HCT116 (cell line): Measurements from ENCODE around the gene IL17RA. TPM values are rescaled to one million over a fixed set of nuclear protein-coding genes. Genes with fewer than 3 reads are reported as not detected.

Experiments
- ATAC-seq: fragments of 200-7000 bp; cut with Tn5 transposase; 2 replicates; pipeline ENCODE4 v1.9.1; 2020; ENCODE audit warnings: mild to moderate bottlenecking, moderate library complexity
- BruUV-seq: library from RNA; stranded (reverse); fragments of 400-500 nt; replicated peaks from 2 replicates; lab custom pipeline; 2021; lab: Mats Ljungman, UMichigan
- CTCF ChIA-PET: fragments of 300-600 bp; sonication (Branson Sonifier 250); formaldehyde crosslinking; loops from one replicate; lab custom pipeline; 2021; ENCODE audit warnings: antibody characterized with exemption; lab: Charles Lee
- POLR2A ChIA-PET: fragments of 300-600, 350-600 bp; sonication (Branson Sonifier 250); formaldehyde crosslinking; loops from one replicate; lab custom pipeline; 2021; ENCODE audit warnings: antibody characterized with exemption; lab: Charles Lee
- RAD21 ChIA-PET, 2 experiments: fragments of 300-600 bp; sonication (Branson Sonifier 250); formaldehyde crosslinking; loops; one replicate each; lab custom pipeline; 2023; ENCODE audit warnings: low total read pairs in 2 of 2; ENCODE audit not compliant: uncharacterized antibody in 2 of 2, unreplicated experiment in 2 of 2, low non-redundant PET in 1 of 2; lab: Charles Lee
- DNase-seq: peaks from one replicate; pipeline ENCODE4 v3.0.0-alpha.2; 2010; ENCODE audit warnings: low read depth, low spot score
- H2AFZ ChIP-seq: fragments of 200-600 bp; shearing (Covaris generic), sonication (generic); 2 replicates; pipeline ENCODE4 v1.6.1; 2017; ENCODE audit warnings: low read depth, mixed run types, mixed read lengths, antibody characterized with exemption, low read length; ENCODE audit not compliant: poor library complexity, severe bottlenecking
- H3K27ac ChIP-seq: 2 replicates; pipeline ENCODE4 v1.5.1; 2012; ENCODE audit warnings: low read depth, low read length
- H3K27me3 ChIP-seq: fragments of 200-600 bp; sonication (generic); 2 replicates; pipeline ENCODE4 v1.6.1; 2016; ENCODE audit warnings: mixed run types, low read length, mixed read lengths; ENCODE audit not compliant: insufficient read depth
- H3K36me3 ChIP-seq, 2 experiments: fragments of 200-500 bp in 1 of 2; fragments of 200-600 bp in 1 of 2; sonication (Bioruptor generic) in 1 of 2; sonication (generic) in 1 of 2; 2 replicates each; pipeline versions ENCODE4 v1.5.1 to v1.6.1; 2014 to 2016; ENCODE audit warnings: low read length in 2 of 2, inconsistent platforms in 1 of 2, mixed read lengths in 1 of 2, mixed run types in 1 of 2; ENCODE audit not compliant: insufficient read depth in 2 of 2, control insufficient read depth in 1 of 2
- H3K4me1 ChIP-seq, 2 experiments: fragments of 200-600 bp in 1 of 2; sonication (generic) in 1 of 2; 2 replicates each; pipeline versions ENCODE4 v1.5.1 to v1.6.1; 2012 to 2017; ENCODE audit warnings: low read length in 2 of 2, inconsistent platforms in 1 of 2, mild to moderate bottlenecking in 1 of 2, mixed read lengths in 1 of 2, mixed run types in 1 of 2, moderate library complexity in 1 of 2; ENCODE audit not compliant: insufficient read depth in 2 of 2, control insufficient read depth in 1 of 2
- H3K4me2 ChIP-seq: fragments of 200-600 bp; sonication (generic); 2 replicates; pipeline ENCODE4 v1.6.1; 2017; ENCODE audit warnings: mixed run types, low read length, mixed read lengths
- H3K4me3 ChIP-seq, 2 experiments: fragments of 200-600 bp in 1 of 2; sonication (generic) in 1 of 2; replicated peaks in 1 of 2; 2 replicates each; pipeline ENCODE4 v1.5.1; 2011 to 2016; ENCODE audit warnings: low read length in 2 of 2, control low read depth in 1 of 2, low read depth in 1 of 2, mild to moderate bottlenecking in 1 of 2, mixed read lengths in 1 of 2, mixed run types in 1 of 2
- H3K79me2 ChIP-seq: fragments of 200-600 bp; sonication (generic); 2 replicates; pipeline ENCODE4 v1.6.1; 2017; ENCODE audit warnings: mild to moderate bottlenecking, mixed run types, low read length, moderate library complexity, mixed read lengths; ENCODE audit not compliant: insufficient read depth
- H3K9ac ChIP-seq: fragments of 200-600 bp; sonication (generic); 2 replicates; pipeline ENCODE4 v1.6.1; 2016; ENCODE audit warnings: low read length, mixed read lengths
- H3K9me2 ChIP-seq: fragments of 200-600 bp; sonication (generic), shearing (Covaris generic); 2 replicates; pipeline ENCODE4 v1.6.1; 2017; ENCODE audit warnings: mixed run types, mild to moderate bottlenecking, moderate library complexity; ENCODE audit not compliant: insufficient read depth
- H3K9me3 ChIP-seq, 2 experiments: fragments of 200-500 bp in 1 of 2; fragments of 200-600 bp in 1 of 2; sonication (Bioruptor generic) in 1 of 2; sonication (generic) in 1 of 2; 2 replicates each; pipeline ENCODE4 v1.6.1; 2014 to 2017; ENCODE audit warnings: low read length in 2 of 2, mixed read lengths in 2 of 2, inconsistent platforms in 1 of 2, low read depth in 1 of 2, mild to moderate bottlenecking in 1 of 2, mixed run types in 1 of 2, moderate library complexity in 1 of 2; ENCODE audit not compliant: control insufficient read depth in 1 of 2, insufficient read depth in 1 of 2
- H4K20me1 ChIP-seq: fragments of 200-600 bp; sonication (generic), shearing (Covaris generic); 2 replicates; pipeline ENCODE4 v1.6.1; 2017; ENCODE audit warnings: mixed run types, mild to moderate bottlenecking, moderate library complexity; ENCODE audit not compliant: insufficient read depth
- CBX3 ChIP-seq: IDR thresholded peaks from 2 replicates; pipeline ENCODE4 v1.6.1; 2012; ENCODE audit warnings: low read depth
- CEBPB ChIP-seq: IDR thresholded peaks from 2 replicates; pipeline ENCODE4 v1.6.1; 2012; ENCODE audit warnings: low read depth
- EGR1 ChIP-seq: IDR thresholded peaks from 2 replicates; pipeline ENCODE4 v1.6.1; 2012; ENCODE audit warnings: low read depth
- ELF1 ChIP-seq: IDR thresholded peaks from 2 replicates; pipeline ENCODE4 v1.6.1; 2012; ENCODE audit warnings: low read depth, borderline replicate concordance
- EZH2 ChIP-seq: fragments of 200-600 bp; sonication (generic); IDR thresholded peaks from 2 replicates; pipeline ENCODE4 v1.6.1; 2017; ENCODE audit warnings: antibody characterized with exemption, mixed run types
- FOSL1 ChIP-seq: IDR thresholded peaks from 2 replicates; pipeline ENCODE4 v1.6.1; 2012; ENCODE audit warnings: low read depth
- MAX ChIP-seq: IDR thresholded peaks from 2 replicates; pipeline ENCODE4 v1.6.1; 2012
- POLR2AphosphoS5 ChIP-seq: IDR thresholded peaks from 2 replicates; pipeline ENCODE4 v1.6.1; 2011; ENCODE audit warnings: mild to moderate bottlenecking, low read depth, low read length, moderate library complexity
- SIN3A ChIP-seq: IDR thresholded peaks from 2 replicates; pipeline ENCODE4 v1.6.1; 2012; ENCODE audit warnings: low read depth
- TCF7L2 ChIP-seq: IDR thresholded peaks from 2 replicates; pipeline ENCODE4 v1.7.0; 2011; ENCODE audit warnings: borderline replicate concordance, inconsistent platforms; ENCODE audit not compliant: insufficient read depth, insufficient read length; ENCODE audit errors: extremely low read depth
- ZBTB33 ChIP-seq: IDR thresholded peaks from 2 replicates; pipeline ENCODE4 v1.6.1; 2011; ENCODE audit warnings: mild to moderate bottlenecking, low read length, moderate library complexity; ENCODE audit not compliant: insufficient replicate concordance; ENCODE audit errors: extremely low read depth
- intact Hi-C: fragments of 100-400 bp; cut with micrococcal nuclease; formaldehyde crosslinking; loops from 2 replicates; pipeline ENCODE4 v1.10.0; 2022
- total RNA-seq: library from RNA; stranded (reverse); gene quantifications from one replicate; pipeline ENCODE4 v1.2.1, GENCODE V29; 2021; ENCODE audit not compliant: unreplicated experiment
- TF ChIP-seq, protein P1 (sequence below): IDR thresholded peaks from 2 replicates; pipeline ENCODE4 v1.6.1; 2012; ENCODE audit warnings: low read depth
- TF ChIP-seq, protein P2 (sequence below): IDR thresholded peaks from 2 replicates; pipeline ENCODE4 v1.6.1; 2012

IL17RA gene
- total RNA-seq, 1 experiment from 2014 or later: 17.3 TPM

DNA sequence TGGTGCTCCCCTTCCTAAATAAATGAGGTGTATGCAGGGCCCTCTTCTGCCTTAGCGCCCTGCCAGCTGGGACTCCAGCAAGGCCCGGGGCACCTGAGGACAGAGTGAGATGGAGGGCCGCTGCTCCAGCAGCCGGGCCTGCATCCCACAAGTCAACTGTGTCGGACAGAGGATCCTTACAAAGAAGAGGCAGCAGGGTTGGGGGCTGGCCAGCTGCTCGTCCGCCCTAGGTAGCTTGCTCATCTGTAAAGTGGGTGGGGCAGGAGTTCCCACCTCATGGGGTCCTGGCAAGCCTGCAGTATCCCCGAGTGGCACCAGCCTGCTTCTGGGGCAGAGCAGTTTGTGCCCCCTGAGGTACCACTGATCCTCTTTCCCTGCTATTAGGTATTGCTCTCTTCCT lies 28.8 kb downstream of the IL17RA start:
- H3K79me2 ChIP-seq: no peaks in the 10 kb centered on the region
- RAD21 ChIA-PET: no interaction called here
- H3K27me3 ChIP-seq: no peaks in the 10 kb centered on the region
- no peaks in the 10 kb centered on the region for H3K9me3 ChIP-seq
- H3K4me2 ChIP-seq: no peak overlapping the region
- DNase-seq (no peak), ATAC-seq (no peak)
- no peaks in the 10 kb centered on the region for H3K4me1 ChIP-seq
- H2AFZ ChIP-seq: no peak overlapping the region
- no peak overlapping the region for H3K4me3 ChIP-seq
- H3K9me2 ChIP-seq: no peaks in the 10 kb centered on the region
- TF ChIP-seq TCF7L2 (no peak), MAX (no peak), EGR1 (no peak), ELF1 (no peak), CEBPB (no peak)
- no TSS peak for BruUV-seq
- no peaks in the 10 kb centered on the region for H4K20me1 ChIP-seq
- CTCF ChIA-PET: no interaction called here
- POLR2A ChIA-PET: no interaction called here
- no peak overlapping the region for H3K9ac ChIP-seq
- intact Hi-C loops: no loop called here
- no peaks in the 10 kb centered on the region for H3K36me3 ChIP-seq
- H3K27ac ChIP-seq: no peak overlapping the region

DNA sequence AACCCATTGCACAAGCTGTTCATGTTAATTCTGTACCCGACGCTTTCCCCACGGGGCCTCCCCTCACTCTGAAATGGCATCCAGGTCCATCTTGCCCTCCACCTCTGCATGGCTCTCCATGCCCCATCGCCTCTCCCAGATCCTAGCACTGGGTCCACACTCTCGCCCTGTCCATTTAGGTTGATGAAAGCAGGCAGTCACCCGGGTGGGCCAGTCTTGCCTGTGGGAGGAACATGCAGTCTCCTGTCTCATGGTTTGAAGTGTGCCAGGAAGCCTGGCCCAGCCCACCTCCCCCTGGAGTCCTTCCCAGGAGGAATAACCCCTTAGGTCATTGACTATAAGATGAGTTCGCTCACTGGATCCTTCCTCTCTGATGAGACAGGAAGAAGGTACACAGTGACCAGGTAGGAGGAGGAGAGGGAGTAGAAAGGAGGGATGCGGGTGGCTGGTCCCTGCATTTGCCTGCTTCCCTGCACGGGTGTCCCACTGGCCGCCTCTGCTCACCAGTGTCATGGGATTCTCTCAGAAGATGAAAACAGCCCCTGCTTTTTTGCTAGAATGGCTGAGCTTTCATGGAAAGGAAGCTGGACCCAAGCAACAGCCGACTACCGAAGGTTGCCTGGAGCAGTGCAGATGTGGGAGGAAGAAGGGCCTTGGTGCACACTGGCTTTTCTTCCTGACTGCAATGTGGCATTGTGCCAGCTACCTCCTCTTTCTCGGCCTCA lies 29.5 kb downstream of the IL17RA start:
- no peak overlapping the region for H3K9ac ChIP-seq
- intact Hi-C loops: no loop called here
- no peak overlapping the region for H2AFZ ChIP-seq
- H3K27me3 ChIP-seq: no peaks in the 10 kb centered on the region
- H4K20me1 ChIP-seq: no peaks in the 10 kb centered on the region
- no TSS peak for BruUV-seq
- ChIA-PET POLR2A (no interaction called here), CTCF (no interaction called here), RAD21 (no interaction called here)
- H3K79me2 ChIP-seq: no peaks in the 10 kb centered on the region
- ATAC-seq: no peak
- no peaks in the 10 kb centered on the region for H3K9me2 ChIP-seq
- H3K4me2 ChIP-seq: no peak overlapping the region
- H3K4me1 ChIP-seq: no peaks in the 10 kb centered on the region
- H3K27ac ChIP-seq: no peak overlapping the region
- H3K4me3 ChIP-seq: no peak overlapping the region
- H3K9me3 ChIP-seq: no peaks in the 10 kb centered on the region
- no peak for DNase-seq
- H3K36me3 ChIP-seq: no peaks in the 10 kb centered on the region
- TF ChIP-seq SIN3A: no peak
- no peak for TF ChIP-seq ELF1
- TF ChIP-seq EZH2: no peak
- TF ChIP-seq ZBTB33: no peak
- TF ChIP-seq, protein P1, sequence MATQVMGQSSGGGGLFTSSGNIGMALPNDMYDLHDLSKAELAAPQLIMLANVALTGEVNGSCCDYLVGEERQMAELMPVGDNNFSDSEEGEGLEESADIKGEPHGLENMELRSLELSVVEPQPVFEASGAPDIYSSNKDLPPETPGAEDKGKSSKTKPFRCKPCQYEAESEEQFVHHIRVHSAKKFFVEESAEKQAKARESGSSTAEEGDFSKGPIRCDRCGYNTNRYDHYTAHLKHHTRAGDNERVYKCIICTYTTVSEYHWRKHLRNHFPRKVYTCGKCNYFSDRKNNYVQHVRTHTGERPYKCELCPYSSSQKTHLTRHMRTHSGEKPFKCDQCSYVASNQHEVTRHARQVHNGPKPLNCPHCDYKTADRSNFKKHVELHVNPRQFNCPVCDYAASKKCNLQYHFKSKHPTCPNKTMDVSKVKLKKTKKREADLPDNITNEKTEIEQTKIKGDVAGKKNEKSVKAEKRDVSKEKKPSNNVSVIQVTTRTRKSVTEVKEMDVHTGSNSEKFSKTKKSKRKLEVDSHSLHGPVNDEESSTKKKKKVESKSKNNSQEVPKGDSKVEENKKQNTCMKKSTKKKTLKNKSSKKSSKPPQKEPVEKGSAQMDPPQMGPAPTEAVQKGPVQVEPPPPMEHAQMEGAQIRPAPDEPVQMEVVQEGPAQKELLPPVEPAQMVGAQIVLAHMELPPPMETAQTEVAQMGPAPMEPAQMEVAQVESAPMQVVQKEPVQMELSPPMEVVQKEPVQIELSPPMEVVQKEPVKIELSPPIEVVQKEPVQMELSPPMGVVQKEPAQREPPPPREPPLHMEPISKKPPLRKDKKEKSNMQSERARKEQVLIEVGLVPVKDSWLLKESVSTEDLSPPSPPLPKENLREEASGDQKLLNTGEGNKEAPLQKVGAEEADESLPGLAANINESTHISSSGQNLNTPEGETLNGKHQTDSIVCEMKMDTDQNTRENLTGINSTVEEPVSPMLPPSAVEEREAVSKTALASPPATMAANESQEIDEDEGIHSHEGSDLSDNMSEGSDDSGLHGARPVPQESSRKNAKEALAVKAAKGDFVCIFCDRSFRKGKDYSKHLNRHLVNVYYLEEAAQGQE: no peak
- TF ChIP-seq TCF7L2: no peak
- no peak for TF ChIP-seq MAX
- TF ChIP-seq EGR1: no peak
- no peak for TF ChIP-seq CBX3
- no peak for TF ChIP-seq FOSL1
- TF ChIP-seq POLR2AphosphoS5: no peak
- TF ChIP-seq, protein P2, sequence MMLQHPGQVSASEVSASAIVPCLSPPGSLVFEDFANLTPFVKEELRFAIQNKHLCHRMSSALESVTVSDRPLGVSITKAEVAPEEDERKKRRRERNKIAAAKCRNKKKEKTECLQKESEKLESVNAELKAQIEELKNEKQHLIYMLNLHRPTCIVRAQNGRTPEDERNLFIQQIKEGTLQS: no peak
